ENCODE results near the gene CALB2.

Gene CALB2

GRCh38 chr16:71426880-71427615, 68.5 kb downstream of the CALB2 start:
- DNase-seq (ENCODE audit: low spot score) = no peak

GRCh38 chr16:71428385-71428784, 69.9 kb downstream of the CALB2 start:
- DNase-seq (ENCODE audit: low spot score) = no peak

DNA sequence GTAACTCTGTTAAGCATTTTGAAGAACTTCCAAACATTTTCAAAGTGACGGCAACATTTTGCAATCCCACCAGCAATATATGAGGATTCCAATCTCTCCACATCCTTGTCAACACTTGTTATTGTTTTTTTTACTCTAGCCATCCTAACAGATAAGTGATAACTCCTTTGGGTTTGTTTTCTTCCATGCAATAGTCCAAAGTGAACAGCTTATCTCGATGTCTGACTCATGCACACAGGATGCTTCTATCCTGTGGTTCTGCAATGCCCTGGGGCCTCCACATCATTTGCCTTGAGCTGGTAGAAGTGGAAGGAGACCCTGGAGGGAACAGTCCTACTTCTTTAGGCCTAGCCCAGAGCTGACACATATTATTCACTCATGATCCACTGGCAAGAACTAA, 70.4 kb downstream of the CALB2 start:
- DNase-seq (ENCODE audit: low spot score) = no peak

GRCh38 chr16:71429581-71429980, 71.1 kb downstream of the CALB2 start:
- no peak for DNase-seq (ENCODE audit: low spot score)

- DNase-seq (ENCODE audit: low spot score) = no peak
Measured at GRCh38 chr16:71430744-71431143, 72.2 kb downstream of the CALB2 start.

GRCh38 chr16:71431176-71431575, 72.7 kb downstream of the CALB2 start:
- DNase-seq (ENCODE audit: low spot score) = no peak

GRCh38 chr16:71431991-71432390, 73.5 kb downstream of the CALB2 start:
- no peak for DNase-seq (ENCODE audit: low spot score)

GRCh38 chr16:71432906-71433305, 74.4 kb downstream of the CALB2 start:
- DNase-seq (ENCODE audit: low spot score) = no peak

- no peak for DNase-seq (ENCODE audit: low spot score)
Measured at GRCh38 chr16:71436473-71436872, 78.0 kb downstream of the CALB2 start.

- DNase-seq (ENCODE audit: low spot score) = no peak
Measured at GRCh38 chr16:71439523-71439922, 81.0 kb downstream of the CALB2 start.
